ENCODE measurements around the gene ANKS1B.
"Not testable (repeated sequence)": the region's sequence is repeated elsewhere in the genome, so short reads cannot be mapped to it uniquely, and the experiment has no call there.

Gene ANKS1B

DNA sequence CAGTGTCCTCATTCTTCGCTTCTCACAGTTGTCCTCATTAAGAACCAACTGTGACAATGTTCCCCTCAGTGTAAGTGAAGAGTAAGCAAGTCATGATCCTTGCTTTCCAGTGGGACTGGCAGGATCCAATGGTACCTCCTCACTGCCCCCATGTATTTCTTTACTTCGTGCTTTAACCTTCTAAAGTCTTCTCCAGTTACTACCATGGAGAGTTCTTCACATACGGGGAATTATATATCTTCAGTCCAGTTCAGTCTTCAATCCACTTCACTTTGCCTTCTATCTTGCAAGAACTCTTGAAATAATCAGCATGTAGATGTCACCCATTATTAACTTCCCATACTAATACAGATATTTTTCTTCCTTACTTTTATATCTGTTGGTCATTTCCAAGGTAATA lies 719.1 kb downstream of the ANKS1B start:
- DNase-seq (ENCODE audit: low read depth), result no peak

DNA sequence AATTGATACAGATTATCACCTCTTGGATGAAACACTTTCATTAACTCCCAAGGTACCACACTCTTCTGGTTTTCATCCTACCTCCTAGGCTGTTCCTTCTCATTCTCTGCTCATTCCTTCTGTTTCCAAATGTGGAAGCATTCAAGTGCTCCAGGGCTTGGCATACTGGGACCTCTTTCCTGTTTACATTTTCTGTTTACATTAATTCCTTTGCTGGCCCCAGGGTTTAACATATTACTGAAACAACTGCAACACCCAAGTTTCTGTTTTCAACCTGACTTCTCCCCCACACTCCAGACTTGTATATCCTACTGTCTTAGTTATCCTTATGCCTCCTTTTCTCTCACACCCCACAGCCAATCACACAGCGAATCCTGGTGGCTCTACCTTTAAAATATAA lies 723.5 kb downstream of the ANKS1B start:
- DNase-seq (ENCODE audit: low read depth), result no peak

DNA sequence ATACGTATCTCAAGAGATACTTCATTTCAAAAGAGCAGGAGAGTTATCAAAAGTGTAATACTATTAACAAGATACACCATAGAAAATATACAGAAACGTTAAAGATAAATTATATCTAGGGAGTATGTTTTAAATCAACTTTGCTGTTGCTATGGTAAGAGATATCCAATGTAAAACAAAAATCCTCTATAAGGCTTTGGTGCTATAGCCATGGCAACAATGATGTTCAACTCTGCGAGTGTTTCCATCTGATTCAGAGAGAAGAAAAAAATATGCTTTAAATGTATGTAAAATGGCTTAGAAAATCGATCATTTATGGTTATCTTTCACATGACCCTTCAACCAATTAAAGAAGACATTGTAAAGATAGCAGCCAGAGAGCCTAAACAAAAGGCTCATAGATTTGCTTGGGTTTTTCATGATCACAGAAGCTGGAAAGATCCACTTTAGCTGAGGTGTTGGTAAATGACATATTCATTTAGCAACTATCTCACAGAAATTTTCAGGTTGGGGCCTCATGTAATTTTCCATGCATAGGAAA lies 724.2 kb downstream of the ANKS1B start:
- no peak for DNase-seq (ENCODE audit: low read depth)

DNA sequence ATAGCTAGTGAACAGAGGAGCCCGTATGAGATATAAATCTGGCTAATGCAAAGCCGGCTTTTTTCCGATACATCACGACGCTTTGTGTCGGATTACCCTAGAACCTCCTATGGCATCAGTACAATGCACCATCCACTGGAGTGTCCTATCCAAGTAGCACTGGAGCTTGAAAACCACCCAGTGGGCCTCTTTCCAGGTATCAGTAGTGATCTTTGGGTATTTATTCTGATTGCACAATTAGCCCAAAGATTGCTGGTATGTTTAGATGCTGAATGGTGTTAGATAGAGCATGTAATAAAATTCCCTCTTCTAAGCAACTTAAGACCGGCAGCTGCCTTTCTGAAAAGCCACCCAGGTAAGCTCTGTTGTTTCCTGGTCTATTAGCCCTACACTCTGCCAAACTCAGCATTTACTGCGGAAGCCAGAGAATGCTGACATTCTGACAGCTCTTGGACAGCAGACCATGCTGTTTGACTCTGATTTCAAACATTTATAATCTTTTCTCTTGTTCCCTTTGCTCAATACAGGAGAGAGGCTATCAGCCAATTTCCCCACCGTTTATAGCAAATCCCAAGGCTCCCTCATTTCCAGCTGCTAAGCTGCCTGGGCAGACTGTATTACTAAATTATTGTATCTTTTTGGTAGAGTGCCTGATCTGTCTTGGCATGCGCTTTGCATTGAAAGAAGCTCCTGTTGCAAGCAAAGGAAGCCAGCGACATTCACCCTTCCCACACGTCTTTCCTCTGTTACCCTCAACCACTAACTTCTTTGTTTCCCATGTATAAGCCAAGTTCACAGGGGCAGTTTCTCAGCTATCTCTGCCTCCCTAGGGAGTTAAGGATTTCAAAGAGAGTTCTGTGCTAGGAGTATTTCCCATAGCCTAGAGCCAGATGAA lies 725.4 kb downstream of the ANKS1B start:
- DNase-seq (ENCODE audit: low read depth), result no peak

DNA sequence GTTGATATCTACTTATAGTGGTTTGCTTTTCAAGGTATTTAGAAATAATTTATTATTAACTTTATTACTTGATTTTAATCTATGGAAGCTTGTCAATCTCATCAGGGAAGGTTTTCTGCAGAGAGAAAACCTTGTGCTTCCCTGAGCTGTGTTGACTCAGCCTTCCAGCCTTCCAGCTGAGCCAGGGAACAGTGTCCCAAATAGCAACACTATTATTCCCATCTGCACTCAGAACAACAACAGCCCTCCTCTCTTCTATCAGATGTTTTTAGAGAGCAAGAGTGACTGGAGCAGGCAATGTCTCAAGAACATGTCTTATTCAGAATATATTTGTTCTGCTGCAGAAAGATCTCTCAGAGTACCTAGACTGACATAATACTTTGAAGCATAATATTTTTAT lies 727.1 kb downstream of the ANKS1B start:
- no peak for DNase-seq (ENCODE audit: low read depth)

DNA sequence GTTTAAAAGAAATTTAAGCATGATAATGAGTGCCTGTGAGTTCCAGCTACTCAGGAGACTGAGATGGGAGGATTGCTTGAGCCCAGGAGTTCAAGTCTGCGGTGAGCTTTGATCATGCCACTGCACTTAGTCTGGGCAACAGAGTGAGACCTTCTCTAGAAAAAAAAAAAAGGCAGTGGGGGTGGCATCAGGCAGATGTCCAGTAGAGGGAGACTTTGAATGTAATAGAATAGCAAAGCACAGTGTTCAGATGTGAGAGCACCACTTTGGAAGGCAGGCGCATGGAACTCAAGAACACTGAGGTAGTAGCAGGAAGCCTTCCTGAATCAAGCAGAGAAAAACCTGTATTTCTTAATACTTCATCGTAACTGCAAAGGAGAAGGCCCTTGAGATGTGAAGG lies 731.7 kb downstream of the ANKS1B start:
- no peak for DNase-seq (ENCODE audit: low read depth)

DNA sequence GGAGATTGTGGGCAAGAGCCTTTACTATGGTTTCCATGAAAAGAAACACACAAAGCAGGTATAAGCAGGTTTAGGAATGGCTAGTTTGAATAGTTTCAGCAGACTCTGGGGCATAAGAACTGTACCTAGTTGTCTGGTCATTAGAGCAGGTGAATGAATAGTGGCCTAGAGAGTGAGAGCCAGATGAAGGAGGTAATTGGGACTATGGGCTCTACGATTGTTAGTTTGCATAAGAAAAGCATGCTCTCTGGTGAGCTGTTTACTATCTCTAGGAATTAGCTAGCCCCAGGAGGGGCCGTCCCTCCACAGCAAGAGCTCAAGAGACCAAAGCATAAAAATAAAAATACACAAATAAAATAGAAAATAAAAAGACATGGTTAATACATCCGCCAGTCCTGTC lies 734.6 kb downstream of the ANKS1B start:
- no peak for DNase-seq (ENCODE audit: low read depth)

DNA sequence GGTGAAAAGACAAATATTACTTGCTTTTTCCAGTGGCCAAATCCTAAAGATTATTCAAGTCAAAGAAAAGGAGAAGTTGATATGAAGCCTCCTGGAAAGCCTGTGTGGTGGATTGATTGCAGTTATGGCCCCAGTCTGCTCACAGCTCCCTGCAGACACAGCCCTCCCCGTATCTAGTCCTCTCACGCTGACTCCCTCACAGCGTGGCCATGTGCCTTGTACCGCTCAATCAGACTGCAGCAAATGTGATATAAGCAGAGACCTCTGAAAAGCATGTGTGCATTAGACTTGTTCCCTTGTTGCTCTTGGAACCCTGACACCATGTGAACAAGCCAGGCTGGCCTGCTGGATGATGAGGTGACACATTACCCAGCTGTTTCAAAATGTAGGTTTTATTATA lies 735.2 kb downstream of the ANKS1B start:
- no peak for DNase-seq (ENCODE audit: low read depth)

DNA sequence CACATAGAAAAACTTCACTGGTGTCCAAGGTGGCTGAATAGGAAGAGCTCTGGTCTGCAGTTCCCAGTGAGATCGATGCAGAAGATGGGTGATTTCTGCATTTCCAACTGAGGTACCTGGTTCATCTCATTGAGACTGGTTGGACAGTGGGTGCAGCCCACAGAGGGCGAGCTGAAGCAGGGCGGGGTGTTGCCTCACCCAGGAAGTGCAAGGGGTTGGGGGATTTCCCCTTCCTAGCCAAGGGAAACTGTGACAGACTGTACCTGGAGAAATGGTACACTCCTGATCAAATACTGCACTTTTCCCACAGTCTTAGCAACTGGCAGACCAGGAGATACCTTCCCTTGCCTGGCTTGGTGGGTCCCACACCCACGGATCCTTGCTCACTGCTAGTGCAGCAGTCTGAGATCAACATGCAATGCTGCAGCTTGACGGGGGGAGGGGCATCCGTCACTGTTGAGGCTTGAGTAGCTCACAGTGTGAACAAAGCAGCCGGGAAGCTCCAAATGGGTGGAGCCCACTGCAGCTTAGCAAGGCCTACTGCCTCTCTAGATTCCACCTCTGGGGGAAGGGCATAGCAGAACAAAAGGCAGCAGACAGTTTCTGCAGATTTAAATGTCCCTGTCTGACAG lies 746.7 kb downstream of the ANKS1B start:
- DNase-seq (ENCODE audit: low read depth), result not testable (repeated sequence)

DNA sequence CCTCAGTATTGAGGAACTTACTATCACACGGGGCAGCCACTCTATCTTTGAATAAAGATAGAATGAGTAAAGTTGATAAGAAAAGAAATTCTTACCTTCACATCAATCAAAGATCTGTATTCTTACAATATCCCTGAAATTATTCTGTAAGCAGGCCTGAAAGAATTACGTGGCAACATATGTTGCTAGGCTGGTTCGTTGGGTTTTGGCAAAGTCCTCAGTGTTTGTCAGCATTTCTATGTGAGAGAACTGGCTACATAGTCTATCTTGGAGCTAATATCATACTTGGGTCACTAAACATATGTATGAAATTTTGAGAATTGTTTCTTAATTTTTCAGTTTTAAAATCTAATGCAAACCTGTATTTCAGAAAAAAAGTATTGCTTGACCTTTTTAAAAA lies 749.4 kb downstream of the ANKS1B start:
- DNase-seq (ENCODE audit: low read depth), result no peak

DNA sequence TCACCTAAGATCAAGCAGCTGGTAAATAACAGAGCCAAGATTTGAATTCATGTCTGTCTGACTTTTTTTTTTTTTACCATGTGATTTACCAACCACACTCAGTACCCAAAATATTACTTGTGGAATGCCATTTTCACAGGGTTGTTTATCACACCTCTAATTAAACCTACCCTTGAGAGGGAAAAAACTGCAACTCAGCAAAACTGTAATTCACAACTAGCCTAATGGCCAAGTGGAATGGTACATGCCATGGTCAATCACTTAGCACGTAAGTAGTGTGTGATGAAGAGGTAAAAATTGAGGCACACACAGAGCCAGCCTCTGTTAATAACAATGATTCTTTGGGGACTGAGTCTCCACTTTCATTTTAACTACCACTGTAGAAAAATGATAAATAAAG lies 750.0 kb downstream of the ANKS1B start:
- DNase-seq (ENCODE audit: low read depth), result no peak

DNA sequence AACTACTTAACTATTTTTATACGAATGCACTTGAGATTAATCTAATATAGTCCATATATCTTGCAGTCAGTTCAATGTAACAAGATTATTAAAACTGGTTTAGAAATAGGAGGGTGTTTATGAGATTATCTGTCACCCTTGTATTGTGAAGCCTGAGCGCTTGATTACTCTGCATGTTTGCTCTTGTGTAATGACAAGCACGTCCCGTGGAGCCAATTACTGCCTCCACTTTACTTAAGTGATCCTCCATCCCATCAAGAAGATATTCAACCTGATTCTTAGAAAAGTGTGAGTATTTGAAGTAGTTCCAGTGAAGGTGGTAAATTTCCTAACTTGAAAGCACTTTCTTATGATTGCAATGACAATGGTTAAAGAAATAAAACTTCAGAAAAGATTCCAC lies 752.4 kb downstream of the ANKS1B start:
- no peak for DNase-seq (ENCODE audit: low read depth)

DNA sequence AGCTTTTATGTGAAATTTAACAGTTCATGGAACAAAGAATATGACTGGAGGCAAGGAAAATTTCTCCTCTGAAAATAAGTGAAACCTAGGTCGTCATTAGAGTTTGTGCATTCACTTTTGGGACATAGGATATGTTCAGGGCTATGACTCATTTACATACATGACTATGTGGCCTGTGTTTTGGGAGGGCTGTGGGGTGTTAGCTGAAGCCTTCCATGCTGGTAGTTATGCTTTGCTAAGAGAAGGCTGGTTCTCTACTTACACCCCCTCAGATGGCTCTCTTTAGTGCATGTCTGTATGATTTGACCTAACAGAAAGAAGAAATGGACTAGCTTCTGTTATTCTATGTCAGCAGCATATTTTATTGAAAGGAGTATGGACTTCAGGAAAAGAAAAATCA lies 753.7 kb downstream of the ANKS1B start:
- DNase-seq (ENCODE audit: low read depth), result no peak

DNA sequence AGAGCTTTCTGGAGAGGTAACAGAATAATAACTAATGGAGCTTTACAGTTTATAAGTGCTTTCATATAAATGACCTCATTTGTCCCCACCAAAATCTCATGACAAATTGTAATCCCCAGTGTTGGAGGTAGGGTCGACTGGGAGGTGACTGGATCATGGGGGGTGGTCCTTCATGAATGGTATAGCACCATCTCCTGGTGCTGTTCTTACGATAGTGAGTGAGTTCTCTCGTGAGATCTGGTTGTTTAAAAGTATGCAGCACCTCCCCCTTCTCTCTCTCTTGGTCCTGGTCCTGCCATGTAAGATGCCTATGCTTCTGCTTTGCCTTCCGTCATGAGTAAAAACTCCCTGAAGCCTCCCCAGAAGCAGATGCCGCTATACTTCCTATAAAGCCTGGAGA lies 760.5 kb downstream of the ANKS1B start:
- no peak for DNase-seq (ENCODE audit: low read depth)

DNA sequence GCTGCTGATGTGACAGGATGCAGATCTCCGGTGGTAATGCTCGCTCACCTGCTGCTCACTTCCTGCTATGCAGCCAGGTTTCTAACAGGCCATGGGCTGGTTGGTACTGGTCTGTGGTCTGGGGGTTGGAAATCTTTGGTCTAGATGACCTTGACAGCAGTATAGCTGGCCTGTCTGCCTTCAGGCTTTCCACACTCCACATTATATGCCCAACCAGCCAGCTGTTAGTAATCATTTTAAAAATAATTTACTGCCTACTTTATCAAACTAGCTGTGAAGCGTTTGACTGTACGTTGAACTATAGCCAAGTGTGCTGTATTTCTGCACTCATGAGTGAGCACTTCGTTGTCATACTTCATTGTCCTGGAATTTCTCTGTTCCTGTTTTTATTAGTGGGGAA lies 761.2 kb downstream of the ANKS1B start:
- no peak for DNase-seq (ENCODE audit: low read depth)

DNA sequence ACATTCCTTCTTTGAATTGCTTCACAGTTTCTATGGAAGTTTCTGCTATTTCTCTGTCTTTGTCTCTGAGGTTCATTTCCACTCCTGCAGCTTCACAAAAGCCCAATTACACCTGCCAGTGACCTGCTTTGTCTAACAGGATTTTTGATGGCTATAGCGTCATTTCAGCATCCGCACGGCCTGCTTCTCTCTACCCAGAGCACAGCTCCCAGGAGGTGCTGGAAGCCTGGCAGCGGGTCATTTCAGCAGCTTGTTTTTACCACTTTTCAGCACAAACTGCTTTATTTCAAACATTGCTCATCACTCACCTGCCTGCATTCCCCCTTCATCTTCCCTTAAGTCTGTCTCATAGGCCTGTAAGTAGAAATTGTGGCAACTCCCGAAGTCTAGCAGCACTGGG lies 771.7 kb downstream of the ANKS1B start:
- no peak for DNase-seq (ENCODE audit: low read depth)

DNA sequence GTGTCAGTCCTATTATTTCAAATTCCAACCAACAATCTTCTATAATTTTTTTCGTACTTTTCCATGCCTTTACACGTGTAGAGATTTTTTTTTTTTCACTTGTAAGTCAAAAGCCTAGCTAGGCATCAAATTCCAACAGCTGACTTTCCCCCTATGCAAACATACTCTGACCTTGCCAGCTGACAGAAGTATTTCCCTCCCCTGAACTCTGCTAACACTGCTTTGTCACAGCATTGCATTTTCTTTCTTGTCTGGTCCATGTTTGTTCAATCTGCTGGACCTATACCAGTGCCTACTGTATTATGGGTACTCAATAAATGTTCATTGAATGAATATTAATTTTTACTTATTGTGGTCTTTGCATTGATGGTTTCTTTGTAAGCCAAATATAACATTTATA lies 772.5 kb downstream of the ANKS1B start:
- DNase-seq (ENCODE audit: low read depth), result no peak

DNA sequence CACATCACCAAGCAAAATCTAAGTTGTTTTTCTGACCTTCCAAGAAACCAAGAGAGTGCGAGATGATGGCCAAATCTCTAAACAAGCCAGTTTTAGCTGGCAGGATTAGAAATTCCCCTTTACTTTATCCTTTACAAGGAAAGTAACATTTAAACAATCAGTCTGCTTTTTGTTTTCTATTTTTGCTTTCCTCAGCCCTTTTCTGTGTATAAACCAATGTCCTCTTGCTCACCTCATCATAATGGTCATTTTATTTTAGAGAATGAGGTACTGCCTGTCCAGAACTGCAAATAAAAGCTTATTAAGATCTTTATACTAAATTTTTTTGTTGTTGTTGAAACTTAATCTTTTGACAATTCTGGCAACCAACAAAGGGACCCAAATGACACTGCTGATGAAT lies 779.6 kb downstream of the ANKS1B start:
- DNase-seq (ENCODE audit: low read depth), result no peak

DNA sequence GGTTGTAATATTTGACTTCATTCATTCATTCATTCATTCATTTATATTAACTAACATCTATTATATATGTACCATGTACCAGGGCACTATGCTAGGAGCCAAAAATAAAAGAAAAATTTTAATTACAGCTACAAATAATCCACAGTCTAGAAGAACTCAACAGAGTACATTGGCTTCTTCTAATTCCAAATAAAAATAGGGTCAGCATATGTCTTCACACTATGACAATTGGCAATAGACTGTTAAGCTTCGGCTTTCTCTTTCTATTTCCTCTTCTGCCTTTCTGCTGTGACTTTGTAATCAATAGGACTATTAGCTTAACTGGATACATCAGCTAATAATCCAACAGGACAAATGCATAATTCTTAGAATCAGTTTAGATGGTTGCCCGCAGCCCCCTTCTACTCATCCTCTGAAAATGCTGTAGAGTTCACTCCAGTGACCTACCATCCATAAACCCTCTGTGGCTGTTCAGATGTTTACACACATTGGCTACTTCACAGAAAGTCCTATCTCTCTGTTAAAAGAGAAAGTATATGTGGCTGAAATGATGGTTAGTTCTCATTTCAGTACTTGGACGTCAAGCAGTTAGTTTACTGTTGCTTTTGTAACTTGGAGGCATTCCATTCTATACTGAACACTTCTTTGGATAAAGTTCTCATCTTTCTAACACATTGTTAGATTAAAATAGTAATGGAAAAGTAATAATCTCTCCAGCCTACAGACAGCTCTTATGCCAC lies 782.7 kb downstream of the ANKS1B start:
- no peak for DNase-seq (ENCODE audit: low read depth)

DNA sequence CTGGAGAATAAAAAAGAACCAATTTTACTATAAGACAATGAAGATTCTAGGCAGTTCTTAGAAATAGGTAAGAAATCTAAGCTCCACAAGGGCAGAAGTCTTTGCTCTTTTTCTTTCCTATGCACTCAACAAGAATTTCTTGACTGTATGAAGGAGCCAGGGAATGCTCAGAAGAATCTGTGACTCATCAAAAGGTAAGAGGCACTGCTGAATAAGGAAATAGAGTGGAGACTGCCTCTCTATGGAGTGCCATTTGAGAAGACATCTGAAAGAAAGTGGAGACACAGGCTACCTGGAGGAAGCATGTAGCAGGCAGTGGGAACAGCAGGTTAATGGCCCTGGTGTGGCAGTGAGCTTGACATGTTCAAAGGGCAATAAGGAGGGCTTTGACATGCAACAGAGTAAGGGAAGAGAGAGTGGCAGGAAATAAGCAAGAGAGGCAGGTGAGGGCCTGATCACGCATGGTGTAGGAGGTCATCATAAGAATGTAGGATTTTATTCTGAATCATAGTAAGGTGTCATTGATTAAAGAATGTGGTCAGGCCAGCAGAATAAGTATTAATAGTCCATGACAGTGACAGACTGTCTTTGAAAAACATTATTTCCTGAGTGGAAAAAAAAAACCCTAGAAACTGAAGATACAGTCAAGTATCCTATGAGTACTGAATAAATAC lies 783.9 kb downstream of the ANKS1B start:
- no peak for DNase-seq (ENCODE audit: low read depth)

DNA sequence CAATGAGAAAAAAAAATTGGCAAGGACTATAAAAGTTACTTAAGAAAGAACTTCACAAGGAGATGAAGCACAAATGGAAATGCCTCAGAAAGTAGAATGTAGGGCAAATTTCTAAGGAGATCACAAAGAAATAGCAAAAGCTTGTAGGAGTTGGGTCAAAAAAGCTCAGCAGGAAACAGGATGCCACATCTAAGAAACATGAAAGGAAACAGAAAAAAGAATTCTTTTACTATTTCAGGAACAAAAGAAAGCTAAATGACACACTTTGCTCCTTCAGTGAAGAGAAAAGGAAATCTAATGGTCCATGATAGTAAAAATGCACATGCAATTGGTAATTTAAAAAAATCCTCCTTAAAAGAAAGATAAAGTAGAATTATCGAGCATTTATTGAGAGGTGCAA lies 789.3 kb downstream of the ANKS1B start:
- DNase-seq (ENCODE audit: low read depth), result no peak

DNA sequence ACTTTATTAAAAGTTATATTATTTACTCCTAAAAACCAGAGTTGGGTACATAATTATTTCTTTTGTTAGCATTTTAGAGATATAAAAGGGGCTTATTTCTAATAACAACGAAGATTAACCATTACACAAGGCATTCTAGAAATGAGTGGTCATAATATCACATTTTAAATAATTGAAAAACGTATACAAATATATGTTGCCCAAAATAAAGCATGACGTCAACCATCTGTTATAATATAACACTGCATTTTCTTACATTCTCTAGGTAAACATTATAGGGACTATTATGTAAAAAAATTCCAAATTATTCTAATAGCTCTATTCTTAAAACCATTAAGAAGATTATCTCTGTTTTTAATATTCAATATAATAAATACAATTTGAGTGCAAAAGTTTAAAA lies 792.2 kb downstream of the ANKS1B start:
- DNase-seq (ENCODE audit: low read depth), result no peak
